ENCODE data around the gene CADM1.

DNA sequence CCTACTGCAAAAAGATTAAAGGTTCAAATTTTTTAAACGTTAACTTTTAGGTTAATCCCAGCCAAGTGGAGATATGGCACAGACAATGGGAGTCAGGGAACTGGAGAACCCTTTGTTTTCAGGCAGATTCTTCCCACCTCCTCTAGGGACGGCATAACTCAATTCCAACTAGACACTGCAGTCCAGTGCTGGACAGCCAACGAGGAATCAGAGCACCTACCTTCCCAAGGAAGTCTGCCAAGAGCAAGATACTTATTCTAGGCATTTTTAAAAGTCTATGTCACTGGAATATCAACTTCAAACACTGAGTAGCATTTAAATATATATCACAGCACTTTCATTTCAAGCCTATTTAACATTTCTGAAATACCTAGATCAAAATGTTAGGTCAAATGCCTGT lies 7.3 kb downstream of the CADM1 start:
- TF ChIP-seq, protein P1, sequence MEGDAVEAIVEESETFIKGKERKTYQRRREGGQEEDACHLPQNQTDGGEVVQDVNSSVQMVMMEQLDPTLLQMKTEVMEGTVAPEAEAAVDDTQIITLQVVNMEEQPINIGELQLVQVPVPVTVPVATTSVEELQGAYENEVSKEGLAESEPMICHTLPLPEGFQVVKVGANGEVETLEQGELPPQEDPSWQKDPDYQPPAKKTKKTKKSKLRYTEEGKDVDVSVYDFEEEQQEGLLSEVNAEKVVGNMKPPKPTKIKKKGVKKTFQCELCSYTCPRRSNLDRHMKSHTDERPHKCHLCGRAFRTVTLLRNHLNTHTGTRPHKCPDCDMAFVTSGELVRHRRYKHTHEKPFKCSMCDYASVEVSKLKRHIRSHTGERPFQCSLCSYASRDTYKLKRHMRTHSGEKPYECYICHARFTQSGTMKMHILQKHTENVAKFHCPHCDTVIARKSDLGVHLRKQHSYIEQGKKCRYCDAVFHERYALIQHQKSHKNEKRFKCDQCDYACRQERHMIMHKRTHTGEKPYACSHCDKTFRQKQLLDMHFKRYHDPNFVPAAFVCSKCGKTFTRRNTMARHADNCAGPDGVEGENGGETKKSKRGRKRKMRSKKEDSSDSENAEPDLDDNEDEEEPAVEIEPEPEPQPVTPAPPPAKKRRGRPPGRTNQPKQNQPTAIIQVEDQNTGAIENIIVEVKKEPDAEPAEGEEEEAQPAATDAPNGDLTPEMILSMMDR (IDR thresholded peaks at IDR 0.05 in 4 of 5, conservative IDR thresholded peaks at IDR 0.05 in 1 of 5): no peak
- no peak for TF ChIP-seq POLR2A (IDR thresholded peaks at IDR 0.05)

Data from gastrocnemius medialis (tissue), 4 donors.